ENCODE measurements around the gene AUP1.

DNA sequence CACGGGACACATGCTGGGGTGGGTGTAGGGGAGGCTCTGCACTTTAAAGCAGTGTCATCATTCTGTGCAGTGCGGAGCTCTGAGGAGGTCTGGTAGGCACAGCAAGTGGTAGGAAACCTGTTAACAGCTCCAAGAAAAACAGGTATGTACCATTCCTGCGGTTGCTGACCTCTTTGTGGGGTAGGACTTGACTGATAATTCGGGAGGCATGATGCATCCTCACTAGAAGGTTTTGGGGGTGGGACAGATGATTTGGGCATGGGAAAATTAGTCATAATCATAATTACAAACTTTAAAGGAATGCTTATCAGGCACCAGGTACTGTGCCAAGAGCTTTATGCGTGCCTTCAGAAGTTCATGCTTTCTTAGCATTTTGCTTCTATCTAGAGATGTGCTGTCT, 34.7 kb upstream of the AUP1 start:
- TF ChIP-seq, protein P1, sequence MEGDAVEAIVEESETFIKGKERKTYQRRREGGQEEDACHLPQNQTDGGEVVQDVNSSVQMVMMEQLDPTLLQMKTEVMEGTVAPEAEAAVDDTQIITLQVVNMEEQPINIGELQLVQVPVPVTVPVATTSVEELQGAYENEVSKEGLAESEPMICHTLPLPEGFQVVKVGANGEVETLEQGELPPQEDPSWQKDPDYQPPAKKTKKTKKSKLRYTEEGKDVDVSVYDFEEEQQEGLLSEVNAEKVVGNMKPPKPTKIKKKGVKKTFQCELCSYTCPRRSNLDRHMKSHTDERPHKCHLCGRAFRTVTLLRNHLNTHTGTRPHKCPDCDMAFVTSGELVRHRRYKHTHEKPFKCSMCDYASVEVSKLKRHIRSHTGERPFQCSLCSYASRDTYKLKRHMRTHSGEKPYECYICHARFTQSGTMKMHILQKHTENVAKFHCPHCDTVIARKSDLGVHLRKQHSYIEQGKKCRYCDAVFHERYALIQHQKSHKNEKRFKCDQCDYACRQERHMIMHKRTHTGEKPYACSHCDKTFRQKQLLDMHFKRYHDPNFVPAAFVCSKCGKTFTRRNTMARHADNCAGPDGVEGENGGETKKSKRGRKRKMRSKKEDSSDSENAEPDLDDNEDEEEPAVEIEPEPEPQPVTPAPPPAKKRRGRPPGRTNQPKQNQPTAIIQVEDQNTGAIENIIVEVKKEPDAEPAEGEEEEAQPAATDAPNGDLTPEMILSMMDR (conservative IDR thresholded peaks at IDR 0.05 in 1 of 2, IDR thresholded peaks at IDR 0.05 in 1 of 2; ENCODE audit: low read depth in 1 of 2, low read length in 2 of 2): no peak
- TF ChIP-seq EZH2 (IDR thresholded peaks at IDR 0.05; ENCODE audit: low read length, missing control alignments): no peak
